GM12865 (cell line): ENCODE results near the gene CATSPERD.

Source experiments
- DNase-seq: peaks from one replicate; pipeline ENCODE4 v3.0.0; 2010; ENCODE audit warnings: low read depth
- H3K4me3 ChIP-seq: 2 replicates; pipeline ENCODE4 v1.5.1; 2011; ENCODE audit warnings: mild to moderate bottlenecking, low read depth, low read length, control low read depth
- TF ChIP-seq, protein P1 (sequence below): IDR thresholded peaks from 2 replicates; pipeline ENCODE4 v1.5.1; 2011; ENCODE audit warnings: low read length, control low read depth, low read depth, inconsistent platforms; ENCODE audit not compliant: insufficient read depth; ENCODE audit errors: missing control alignments

Gene CATSPERD

DNA sequence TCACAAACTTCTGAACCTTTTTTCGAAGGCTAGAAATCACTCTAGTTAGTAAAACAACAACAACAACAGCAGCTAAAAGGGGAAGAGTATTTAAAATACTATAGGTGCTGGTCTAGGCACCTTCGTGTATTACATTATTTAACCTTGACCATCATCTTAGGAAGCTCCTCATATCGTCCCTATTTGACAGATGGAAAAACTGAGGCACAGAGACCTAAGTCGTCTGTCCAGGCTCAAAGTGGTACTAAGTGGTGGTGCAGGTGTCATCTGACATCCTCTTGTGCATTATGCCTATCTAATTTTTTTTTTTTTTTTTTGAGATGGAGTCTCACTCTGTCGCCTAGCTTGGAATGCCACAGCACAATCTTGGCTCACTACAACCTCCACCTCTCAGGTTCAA lies 29.1 kb downstream of the CATSPERD start:
- no peak for DNase-seq
- TF ChIP-seq, protein P1, sequence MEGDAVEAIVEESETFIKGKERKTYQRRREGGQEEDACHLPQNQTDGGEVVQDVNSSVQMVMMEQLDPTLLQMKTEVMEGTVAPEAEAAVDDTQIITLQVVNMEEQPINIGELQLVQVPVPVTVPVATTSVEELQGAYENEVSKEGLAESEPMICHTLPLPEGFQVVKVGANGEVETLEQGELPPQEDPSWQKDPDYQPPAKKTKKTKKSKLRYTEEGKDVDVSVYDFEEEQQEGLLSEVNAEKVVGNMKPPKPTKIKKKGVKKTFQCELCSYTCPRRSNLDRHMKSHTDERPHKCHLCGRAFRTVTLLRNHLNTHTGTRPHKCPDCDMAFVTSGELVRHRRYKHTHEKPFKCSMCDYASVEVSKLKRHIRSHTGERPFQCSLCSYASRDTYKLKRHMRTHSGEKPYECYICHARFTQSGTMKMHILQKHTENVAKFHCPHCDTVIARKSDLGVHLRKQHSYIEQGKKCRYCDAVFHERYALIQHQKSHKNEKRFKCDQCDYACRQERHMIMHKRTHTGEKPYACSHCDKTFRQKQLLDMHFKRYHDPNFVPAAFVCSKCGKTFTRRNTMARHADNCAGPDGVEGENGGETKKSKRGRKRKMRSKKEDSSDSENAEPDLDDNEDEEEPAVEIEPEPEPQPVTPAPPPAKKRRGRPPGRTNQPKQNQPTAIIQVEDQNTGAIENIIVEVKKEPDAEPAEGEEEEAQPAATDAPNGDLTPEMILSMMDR, result no peak
- no peak overlapping the region for H3K4me3 ChIP-seq

DNA sequence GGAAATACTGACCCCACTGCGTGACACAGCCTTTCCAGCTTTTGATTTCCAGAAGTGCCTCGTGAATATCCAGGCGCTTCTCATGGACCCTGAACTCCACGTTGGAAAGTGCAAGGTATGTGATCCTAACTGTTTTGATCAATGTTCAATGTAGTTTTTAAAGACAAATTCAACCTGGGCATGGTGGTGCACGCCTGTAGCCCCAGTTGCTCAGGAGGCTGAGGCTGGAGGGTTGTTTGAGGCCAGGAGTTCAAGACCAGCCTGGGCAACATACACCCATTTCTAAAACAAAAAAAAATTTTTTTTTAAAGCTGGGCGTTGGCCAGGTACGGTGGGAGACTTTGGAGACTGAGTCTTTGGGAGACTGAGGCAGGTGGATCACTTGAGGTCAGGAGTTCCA lies 31.3 kb downstream of the CATSPERD start:
- DNase-seq, result no peak
- H3K4me3 ChIP-seq, result no peak overlapping the region
- TF ChIP-seq, protein P1, result no peak

DNA sequence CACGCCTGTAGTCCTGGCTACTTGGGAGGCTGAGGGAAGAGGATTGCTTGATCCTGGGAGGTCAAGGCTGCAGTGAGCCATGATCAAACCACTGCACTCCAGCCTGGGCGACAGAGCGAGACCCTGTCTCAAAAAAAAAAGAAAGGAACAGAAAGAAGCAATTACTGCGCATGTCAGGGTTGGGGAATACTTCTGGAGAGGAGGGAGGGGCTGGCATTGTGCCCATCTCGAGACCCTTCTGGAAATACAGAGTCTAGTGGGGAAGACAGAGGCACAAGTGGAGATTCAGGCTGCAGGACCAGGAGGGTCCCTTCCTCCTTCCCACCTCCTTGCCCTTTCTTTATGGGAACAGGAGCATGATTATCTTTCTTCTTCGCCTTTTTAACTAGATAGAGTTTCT lies 33.3 kb downstream of the CATSPERD start:
- no peak for DNase-seq
- TF ChIP-seq, protein P1, result no peak
- no peak overlapping the region for H3K4me3 ChIP-seq

DNA sequence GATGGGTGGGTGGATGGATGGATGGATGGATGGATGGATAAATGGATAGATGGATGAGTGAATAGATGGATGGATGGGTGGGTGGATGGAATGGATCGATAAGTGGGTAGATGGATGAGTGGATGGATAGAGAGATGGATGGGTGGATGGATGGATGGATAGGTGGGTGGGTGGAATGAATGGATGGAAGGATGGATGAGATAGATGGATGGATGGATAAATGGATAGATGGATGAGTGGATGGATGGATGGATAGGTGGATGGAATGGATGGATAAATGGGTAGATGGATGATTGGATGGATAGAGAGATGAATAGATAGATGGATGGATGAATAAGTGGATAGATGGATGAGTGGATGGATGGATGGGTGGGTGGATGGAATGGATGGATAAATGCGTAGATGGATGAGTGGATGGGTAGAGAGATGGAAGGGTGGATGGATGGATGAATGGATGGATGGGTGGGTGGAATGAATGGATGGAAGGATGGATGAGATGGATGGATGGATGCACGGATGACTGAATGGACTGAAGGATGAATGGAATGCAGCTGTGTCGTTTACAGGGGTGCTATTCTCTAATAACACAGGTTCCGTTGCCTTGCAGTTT lies 42.3 kb downstream of the CATSPERD start:
- TF ChIP-seq, protein P1, result no peak
- no peak overlapping the region for H3K4me3 ChIP-seq
- DNase-seq, result no peak

DNA sequence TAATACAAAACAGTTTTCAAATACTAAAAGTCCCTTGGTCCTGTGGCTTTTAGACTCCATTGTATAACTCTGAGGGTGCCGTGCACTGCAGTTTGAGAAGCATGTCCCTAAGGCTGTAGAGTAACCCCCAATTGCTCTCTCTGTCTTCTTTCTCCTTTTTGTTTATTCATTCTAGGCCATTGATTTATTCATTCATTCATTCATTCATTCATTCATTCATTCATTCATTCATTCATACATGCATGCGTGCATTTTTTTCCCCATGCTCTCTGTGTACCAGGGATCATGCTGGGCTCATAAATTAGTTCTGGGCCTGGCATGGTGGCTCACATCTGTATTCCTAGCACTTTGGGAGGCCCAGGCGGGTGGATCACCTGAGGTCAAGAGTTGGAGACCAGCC lies 44.8 kb downstream of the CATSPERD start:
- DNase-seq, result no peak
- no peak overlapping the region for H3K4me3 ChIP-seq
- TF ChIP-seq, protein P1, result no peak

DNA sequence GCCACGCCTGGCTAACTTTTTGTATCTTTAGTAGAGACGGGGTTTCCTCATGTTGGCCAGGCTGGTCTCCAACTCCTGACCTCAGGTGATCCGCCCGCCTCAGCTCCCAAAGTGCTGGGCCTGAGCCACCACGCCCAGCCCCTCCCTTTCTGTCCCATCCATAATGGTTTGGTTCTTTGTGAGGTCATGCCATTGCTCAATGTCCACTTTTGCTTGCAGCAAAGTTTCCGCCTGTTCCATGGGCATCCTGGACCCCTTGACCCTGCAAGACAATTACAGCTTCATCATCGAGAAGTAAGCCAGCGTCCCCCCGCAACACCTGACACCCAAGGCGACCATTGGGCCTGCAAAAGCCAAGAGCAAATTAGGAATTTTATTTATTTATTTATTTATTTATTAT lies 47.5 kb downstream of the CATSPERD start:
- DNase-seq, result no peak
- no peak overlapping the region for H3K4me3 ChIP-seq
- TF ChIP-seq, protein P1, result no peak

DNA sequence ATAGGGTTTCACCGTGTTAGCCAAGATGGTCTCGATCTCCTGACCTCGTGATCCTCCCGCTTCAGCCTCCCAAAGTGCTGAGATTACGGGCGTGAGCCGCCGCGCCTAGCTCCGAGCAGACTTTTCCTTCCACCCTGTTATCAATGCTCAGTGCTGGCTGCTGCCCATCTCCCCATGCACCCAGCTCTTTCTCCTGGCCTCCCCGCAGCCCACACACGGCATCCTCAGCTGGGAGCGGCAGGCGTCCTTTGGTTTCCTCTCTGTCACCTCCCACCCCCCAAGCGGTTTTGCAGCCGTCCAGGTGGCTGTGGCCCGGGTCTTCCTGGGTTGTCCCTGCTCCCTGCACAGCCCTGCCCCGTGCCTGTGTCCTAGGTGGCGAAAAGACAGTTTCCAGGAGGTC lies 52.0 kb downstream of the CATSPERD start:
- no peak overlapping the region for H3K4me3 ChIP-seq
- DNase-seq, result no peak
- TF ChIP-seq, protein P1, result no peak
